SK-N-MC (cell line): ENCODE measurements around the gene HPS1.

ENCODE experiments used
- EZH2 ChIP-seq: fragments of 200-600 bp; sonication (generic); IDR thresholded peaks from one replicate; pipeline ENCODE4 v1.6.1; 2017; ENCODE audit warnings: antibody characterized with exemption
- FOXP2 ChIP-seq: optimal IDR thresholded peaks from 2 replicates; pipeline ENCODE3; 2011; ENCODE audit warnings: mild to moderate bottlenecking, moderate library complexity; ENCODE audit not compliant: insufficient read depth; ENCODE audit errors: extremely low read length, control extremely low read depth
- POLR2AphosphoS5 ChIP-seq: IDR thresholded peaks from 2 replicates; pipeline ENCODE4 v1.6.1; 2012; ENCODE audit warnings: mild to moderate bottlenecking, low read depth, low read length, borderline replicate concordance

DNA sequence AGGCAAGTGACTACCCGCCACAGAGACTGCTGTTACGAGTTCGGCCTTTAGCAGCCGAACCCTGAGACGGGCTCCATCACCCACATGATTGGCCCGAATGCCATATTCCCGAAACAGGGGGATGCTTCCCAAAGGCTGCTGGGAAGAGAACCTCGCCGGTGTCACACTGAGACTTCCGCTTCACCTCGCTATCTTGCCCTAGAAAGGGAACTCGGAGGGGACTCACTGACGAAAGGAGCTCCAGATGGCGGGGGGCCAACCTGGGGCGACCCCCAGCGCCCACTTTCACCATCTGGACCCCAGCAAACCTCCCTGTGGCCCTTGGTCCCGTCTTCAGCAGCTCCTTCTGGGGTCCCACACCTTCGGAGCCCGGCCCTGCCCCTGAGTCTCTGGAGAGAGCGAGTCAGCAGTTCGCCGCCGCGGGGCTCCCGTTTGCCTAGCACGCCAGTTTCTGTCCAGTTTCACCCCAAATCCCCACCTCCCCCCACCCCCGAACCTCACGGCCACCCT is 529 bp downstream of the HPS1 start:
- no peak for TF ChIP-seq EZH2
- TF ChIP-seq POLR2AphosphoS5 = no peak
- TF ChIP-seq FOXP2 = no peak
